CD4-positive, alpha-beta T cell (primary cell): Measurements from ENCODE around the gene MYH11. TPM values are rescaled to one million over a fixed set of nuclear protein-coding genes. Genes with fewer than 3 reads are reported as not detected.

Experiments used
- ATAC-seq: fragments of 200-7000 bp; cut with Tn5 transposase; one replicate; pipeline ENCODE4 v1.10.0; 2022; ENCODE audit warnings: mild to moderate bottlenecking; ENCODE audit not compliant: poor library complexity
- CTCF ChIA-PET: fragments of 350-600 bp; sonication (Branson Sonifier 250); formaldehyde crosslinking; loops from one replicate; lab custom pipeline; 2021; ENCODE audit warnings: antibody characterized with exemption, inconsistent platforms; lab: Charles Lee
- POLR2A ChIA-PET: fragments of 350-600 bp; sonication (Branson Sonifier 250); formaldehyde crosslinking; loops from one replicate; lab custom pipeline; 2021; ENCODE audit warnings: antibody characterized with exemption, inconsistent platforms; lab: Charles Lee
- DNase-seq, 14 experiments: peaks; one replicate each; pipeline ENCODE4 v3.0.0-alpha.2; 2013 to 2020; ENCODE audit warnings: mixed read lengths in 2 of 14
- H3K27ac ChIP-seq, 2 donors: one replicate each; pipeline versions ENCODE4 v1.5.1 to v1.7.0; 2013; ENCODE audit warnings: low read length in 2 of 2, low read depth in 1 of 2, mild to moderate bottlenecking in 1 of 2
- H3K27me3 ChIP-seq, 2 experiments: 1 replicate in 1 of 2; 2 replicates in 1 of 2; pipeline versions ENCODE4 v1.6.1 to v1.7.0; 2013; ENCODE audit warnings: low read length in 2 of 2, control low read depth in 1 of 2, mild to moderate bottlenecking in 1 of 2, moderate library complexity in 1 of 2; ENCODE audit not compliant: insufficient read depth in 2 of 2, control insufficient read depth in 1 of 2
- H3K36me3 ChIP-seq: one replicate; pipeline ENCODE4 v1.6.1; 2013; ENCODE audit warnings: low read length, control low read depth; ENCODE audit not compliant: insufficient read depth
- H3K4me1 ChIP-seq: one replicate; pipeline ENCODE4 v1.6.1; 2013; ENCODE audit warnings: low read length, control low read depth; ENCODE audit not compliant: insufficient read depth
- H3K4me3 ChIP-seq: one replicate; pipeline ENCODE4 v1.5.1; 2013; ENCODE audit warnings: mild to moderate bottlenecking, low read length, moderate library complexity
- H3K9me3 ChIP-seq, 2 experiments: 1 replicate in 1 of 2; 2 replicates in 1 of 2; pipeline versions ENCODE4 v1.6.1 to v1.7.0; 2013; ENCODE audit warnings: low read length in 2 of 2, mild to moderate bottlenecking in 2 of 2, control low read depth in 1 of 2, moderate library complexity in 1 of 2; ENCODE audit not compliant: control insufficient read depth in 1 of 2, insufficient read depth in 1 of 2
- H3K27ac Mint-ChIP-seq: one replicate; pipeline ENCODE4 v1.8.0; 2020; ENCODE audit warnings: mixed read lengths
- H3K27me3 Mint-ChIP-seq: one replicate; pipeline ENCODE4 v1.8.0; 2021; ENCODE audit warnings: mixed read lengths
- H3K36me3 Mint-ChIP-seq: one replicate; pipeline ENCODE4 v1.8.0; 2021; ENCODE audit warnings: low read depth, mixed read lengths
- H3K4me1 Mint-ChIP-seq: one replicate; pipeline ENCODE4 v1.8.0; 2021; ENCODE audit warnings: low read depth, mixed read lengths
- H3K4me3 Mint-ChIP-seq: one replicate; pipeline ENCODE4 v1.8.0; 2020; ENCODE audit warnings: mild to moderate bottlenecking, mixed read lengths
- H3K9me3 Mint-ChIP-seq: one replicate; pipeline ENCODE4 v1.8.0; 2020; ENCODE audit warnings: mixed read lengths
- intact Hi-C, 2 experiments: fragments of 100-400 bp; cut with DNase I in 1 of 2; cut with micrococcal nuclease in 1 of 2; formaldehyde crosslinking; loops; one replicate each; pipeline versions ENCODE4 v1.15.1 to v1.9.0; 2023 to 2025; cut with DNase I, micrococcal nuclease
- total RNA-seq, 174 experiments: library from RNA in 2 of 174; stranded (reverse) in 2 of 174; gene quantifications; one replicate each; pipeline ENCODE4 v1.2.3 and lab custom pipeline; 2021 to 2026
- TF ChIP-seq, protein P1 (sequence below): fragments of 200-600 bp; IDR thresholded peaks from one replicate; pipeline ENCODE4 v1.8.0; 2022; ENCODE audit warnings: antibody characterized with exemption, mild to moderate bottlenecking

MYH11 gene
- total RNA-seq, 2 experiments from 2014 or later: not detected

DNA sequence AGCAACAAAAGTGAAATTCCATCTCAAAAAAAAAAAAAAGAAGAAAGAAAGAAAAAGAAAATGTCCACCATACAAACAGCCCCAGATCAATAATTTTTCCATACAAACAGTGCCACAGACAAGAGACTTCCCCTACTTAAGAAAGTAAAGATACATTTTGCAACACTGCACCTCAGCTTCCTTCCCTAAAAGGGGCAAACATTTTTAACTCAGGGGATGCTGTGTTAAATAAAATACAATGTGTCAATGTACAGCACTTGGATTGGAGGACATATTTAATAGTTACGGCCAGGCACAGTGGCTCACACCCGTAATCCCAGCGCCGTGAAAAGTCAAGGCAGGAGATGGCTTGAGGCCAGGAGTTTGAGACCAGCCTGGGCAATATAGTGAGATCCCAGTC, 22.3 kb downstream of the MYH11 start:
- TF ChIP-seq, protein P1, sequence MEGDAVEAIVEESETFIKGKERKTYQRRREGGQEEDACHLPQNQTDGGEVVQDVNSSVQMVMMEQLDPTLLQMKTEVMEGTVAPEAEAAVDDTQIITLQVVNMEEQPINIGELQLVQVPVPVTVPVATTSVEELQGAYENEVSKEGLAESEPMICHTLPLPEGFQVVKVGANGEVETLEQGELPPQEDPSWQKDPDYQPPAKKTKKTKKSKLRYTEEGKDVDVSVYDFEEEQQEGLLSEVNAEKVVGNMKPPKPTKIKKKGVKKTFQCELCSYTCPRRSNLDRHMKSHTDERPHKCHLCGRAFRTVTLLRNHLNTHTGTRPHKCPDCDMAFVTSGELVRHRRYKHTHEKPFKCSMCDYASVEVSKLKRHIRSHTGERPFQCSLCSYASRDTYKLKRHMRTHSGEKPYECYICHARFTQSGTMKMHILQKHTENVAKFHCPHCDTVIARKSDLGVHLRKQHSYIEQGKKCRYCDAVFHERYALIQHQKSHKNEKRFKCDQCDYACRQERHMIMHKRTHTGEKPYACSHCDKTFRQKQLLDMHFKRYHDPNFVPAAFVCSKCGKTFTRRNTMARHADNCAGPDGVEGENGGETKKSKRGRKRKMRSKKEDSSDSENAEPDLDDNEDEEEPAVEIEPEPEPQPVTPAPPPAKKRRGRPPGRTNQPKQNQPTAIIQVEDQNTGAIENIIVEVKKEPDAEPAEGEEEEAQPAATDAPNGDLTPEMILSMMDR: no peak
- H3K9me3 ChIP-seq: no peaks in the 10 kb centered on the region
- H3K9me3 Mint-ChIP-seq: no peaks in the 10 kb centered on the region
- no peaks in the 10 kb centered on the region for H3K4me1 ChIP-seq
- intact Hi-C loops: no loop called here
- no peak for DNase-seq
- no peaks in the 10 kb centered on the region for H3K4me1 Mint-ChIP-seq
- CTCF ChIA-PET: no interaction called here
- H3K27ac ChIP-seq: no peak overlapping the region
- ATAC-seq: no peak
- no peak overlapping the region for H3K4me3 Mint-ChIP-seq
- no peak overlapping the region for H3K4me3 ChIP-seq
- H3K27me3 ChIP-seq: no peaks in the 10 kb centered on the region
- no peaks in the 10 kb centered on the region for H3K36me3 ChIP-seq
- no peaks in the 10 kb centered on the region for H3K27me3 Mint-ChIP-seq
- H3K27ac Mint-ChIP-seq: no peak overlapping the region
- POLR2A ChIA-PET: no interaction called here
- no peaks in the 10 kb centered on the region for H3K36me3 Mint-ChIP-seq

DNA sequence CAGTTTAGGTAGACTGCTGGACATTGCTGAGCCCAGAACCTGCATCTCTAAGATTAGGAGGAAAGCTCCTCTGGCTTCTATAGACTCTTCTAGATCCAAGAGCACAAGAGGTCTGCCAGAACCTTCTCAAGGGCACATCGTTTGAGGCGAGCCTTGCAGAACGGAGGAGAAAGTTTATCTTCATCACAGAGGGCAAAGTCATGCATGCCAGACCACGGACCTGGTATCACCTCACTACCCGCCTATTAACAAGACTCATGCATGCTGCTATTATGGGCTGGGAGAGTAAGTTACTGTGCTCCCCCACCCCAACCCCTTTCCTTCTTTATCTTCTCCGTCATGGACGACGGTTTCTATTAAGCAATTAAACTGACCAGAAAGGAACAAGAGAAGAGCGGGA, 23.3 kb downstream of the MYH11 start:
- H3K27me3 Mint-ChIP-seq: no peaks in the 10 kb centered on the region
- no peak overlapping the region for H3K27ac ChIP-seq
- H3K27ac Mint-ChIP-seq: no peak overlapping the region
- no peaks in the 10 kb centered on the region for H3K4me1 Mint-ChIP-seq
- H3K9me3 Mint-ChIP-seq: no peaks in the 10 kb centered on the region
- ATAC-seq: no peak
- no peaks in the 10 kb centered on the region for H3K27me3 ChIP-seq
- no peaks in the 10 kb centered on the region for H3K36me3 ChIP-seq
- TF ChIP-seq, protein P1: no peak
- no peaks in the 10 kb centered on the region for H3K36me3 Mint-ChIP-seq
- H3K4me1 ChIP-seq: no peaks in the 10 kb centered on the region
- ChIA-PET POLR2A (no interaction called here), CTCF (no interaction called here)
- H3K4me3 ChIP-seq: no peak overlapping the region
- no peak for DNase-seq
- intact Hi-C loops: no loop called here
- no peaks in the 10 kb centered on the region for H3K9me3 ChIP-seq
- H3K4me3 Mint-ChIP-seq: no peak overlapping the region

DNA sequence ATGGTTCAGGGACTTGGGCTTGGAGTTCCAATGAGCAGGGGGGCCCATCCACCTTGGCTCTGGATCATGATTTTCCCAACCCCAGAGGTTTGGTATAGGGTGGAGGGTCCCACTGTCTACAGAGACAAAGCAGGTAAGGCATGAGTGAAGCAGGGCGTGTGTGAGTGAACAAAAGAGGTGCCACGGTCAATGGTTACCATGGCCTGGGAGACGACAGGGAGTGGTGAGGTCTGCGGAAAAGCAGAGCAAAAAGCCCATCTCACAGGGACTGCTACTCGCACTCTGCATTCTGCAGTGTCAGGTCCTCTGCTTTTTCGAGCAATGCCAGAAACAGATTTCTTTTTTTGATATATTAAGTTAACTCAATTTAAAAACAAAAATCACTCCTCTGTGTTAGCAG, 24.6 kb downstream of the MYH11 start:
- H3K4me3 ChIP-seq: no peak overlapping the region
- DNase-seq: no peak
- Mint-ChIP-seq H3K27me3 (no peaks in the 10 kb centered on the region), H3K4me1 (no peaks in the 10 kb centered on the region), H3K9me3 (no peaks in the 10 kb centered on the region), H3K36me3 (no peaks in the 10 kb centered on the region), H3K4me3 (no peak overlapping the region), H3K27ac (no peak overlapping the region)
- no peaks in the 10 kb centered on the region for H3K27me3 ChIP-seq
- no peaks in the 10 kb centered on the region for H3K4me1 ChIP-seq
- H3K27ac ChIP-seq: no peak overlapping the region
- H3K36me3 ChIP-seq: no peaks in the 10 kb centered on the region
- CTCF ChIA-PET: no interaction called here
- intact Hi-C loops: no loop called here
- no peaks in the 10 kb centered on the region for H3K9me3 ChIP-seq
- ATAC-seq: no peak
- TF ChIP-seq, protein P1: no peak
- POLR2A ChIA-PET: no interaction called here
